Measurements from ENCODE around the gene PFN2.
A peak's percentile ranks its signal among the peaks of the same experiment; 100 is the strongest.
"Not testable (repeated sequence)": the region's sequence is repeated elsewhere in the genome, so short reads cannot be mapped to it uniquely, and the experiment has no call there.

PFN2 gene

GRCh38 chr3:149967086-149967685 is 3.5 kb downstream of the PFN2 start:
- peak in 2 of 5 experiments; percentile 21 to 55 for DNase-seq

- no peak for DNase-seq
These were observed 5.4 kb downstream of the PFN2 start for GRCh38 chr3:149965278-149965677.

GRCh38 chr3:149964291-149964690 is 6.4 kb downstream of the PFN2 start:
- DNase-seq: no peak

- no peak for DNase-seq
These were observed 7.2 kb downstream of the PFN2 start for GRCh38 chr3:149963485-149963884.

GRCh38 chr3:149959443-149959842 is 11.3 kb downstream of the PFN2 start:
- DNase-seq: no peak

GRCh38 chr3:149958171-149958796 is 12.4 kb downstream of the PFN2 start:
- DNase-seq: peak in 1 of 5 experiments; percentile 19

GRCh38 chr3:149957361-149958125 is 13.2 kb downstream of the PFN2 start:
- no peak for DNase-seq

- DNase-seq: no peak
These were observed 15.2 kb downstream of the PFN2 start for GRCh38 chr3:149955449-149955848.

- DNase-seq: no peak
These were observed 15.9 kb downstream of the PFN2 start for GRCh38 chr3:149954812-149955211.

GRCh38 chr3:149949181-149949580 is 21.5 kb downstream of the PFN2 start:
- no peak for DNase-seq

- DNase-seq: no peak
These were observed 23.5 kb downstream of the PFN2 start for GRCh38 chr3:149947231-149947630.

- not testable (repeated sequence) for DNase-seq
These were observed 26.7 kb downstream of the PFN2 start for GRCh38 chr3:149943966-149944365.

- DNase-seq: no peak
These were observed 28.3 kb downstream of the PFN2 start for GRCh38 chr3:149942409-149942808.

- DNase-seq: no peak
These were observed 28.7 kb downstream of the PFN2 start for GRCh38 chr3:149941946-149942345.

- DNase-seq: no peak
These were observed 29.5 kb downstream of the PFN2 start for GRCh38 chr3:149941186-149941585.

- DNase-seq: not testable (repeated sequence)
These were observed 32.2 kb downstream of the PFN2 start for GRCh38 chr3:149938392-149939055.

GRCh38 chr3:149936812-149937230 is 33.9 kb downstream of the PFN2 start:
- DNase-seq: peak in 4 of 5 experiments; percentile 2 to 49 (median 19)

GRCh38 chr3:149934524-149934923 is 36.2 kb downstream of the PFN2 start:
- no peak for DNase-seq

- no peak for DNase-seq
These were observed 36.8 kb downstream of the PFN2 start for GRCh38 chr3:149933858-149934257.

- no peak for DNase-seq
These were observed 37.7 kb downstream of the PFN2 start for GRCh38 chr3:149933008-149933407.

GRCh38 chr3:149920119-149920518 is 50.6 kb downstream of the PFN2 start:
- DNase-seq: no peak

- no peak for DNase-seq
These were observed 51.2 kb downstream of the PFN2 start for GRCh38 chr3:149919509-149919908.

GRCh38 chr3:149917124-149917667 is 53.5 kb downstream of the PFN2 start:
- DNase-seq: no peak
